Stimulated activated naive B cell treated with anti-CD40 and anti-IgM and Interleukin-4, amounts not matched to agents 10 μg/mL and 1 μg/mL and 100 μg/mL, for 72 hours (primary cell): ENCODE results near the gene CDKN2A.
"Not testable (repeated sequence)": the region's sequence is repeated elsewhere in the genome, so short reads cannot be mapped to it uniquely, and the experiment has no call there.

ENCODE experiments used
- ATAC-seq, 2 donors: fragments of 150-1000 bp; cut with Tn5 transposase; replicated peaks; 2 replicates each; pipeline ENCODE4 v1.10.0; 2021; ENCODE audit warnings: moderate library complexity in 1 of 2
- DNase-seq: peaks from one replicate; pipeline ENCODE4 v3.0.0; 2021
- H3K27ac Mint-ChIP-seq: one replicate; pipeline ENCODE4 v1.8.0; 2022; ENCODE audit warnings: mild to moderate bottlenecking, mixed read lengths
- H3K27me3 Mint-ChIP-seq, 2 donors: one replicate each; pipeline ENCODE4 v1.8.0; 2022; ENCODE audit warnings: mixed read lengths in 2 of 2
- H3K36me3 Mint-ChIP-seq, 2 donors: one replicate each; pipeline ENCODE4 v1.8.0; 2022; ENCODE audit warnings: mixed read lengths in 2 of 2, mild to moderate bottlenecking in 1 of 2
- H3K4me1 Mint-ChIP-seq, 2 donors: one replicate each; pipeline ENCODE4 v1.8.0; 2022; ENCODE audit warnings: mixed read lengths in 2 of 2, mild to moderate bottlenecking in 1 of 2
- H3K4me3 Mint-ChIP-seq, 2 donors: one replicate each; pipeline ENCODE4 v1.8.0; 2022; ENCODE audit warnings: mild to moderate bottlenecking in 2 of 2, mixed read lengths in 2 of 2, moderate library complexity in 1 of 2
- H3K9me3 Mint-ChIP-seq, 2 donors: one replicate each; pipeline ENCODE4 v1.8.0; 2022; ENCODE audit warnings: mixed read lengths in 2 of 2, mild to moderate bottlenecking in 1 of 2

Gene CDKN2A

GRCh38 chr9:21966140-21966851 is 27.9 kb downstream of the CDKN2A start:
- H3K4me3 Mint-ChIP-seq: peak overlapping the region in 1 of 2 donors; percentile 80
- peaks cover 13 to 14% of the 10 kb centered on the region in 2 donors for H3K9me3 Mint-ChIP-seq
- no peak for DNase-seq
- ATAC-seq: no peak
- peaks cover 84 to 100% of the 10 kb centered on the region in 2 donors for H3K27me3 Mint-ChIP-seq
- peaks cover 30 to 35% of the 10 kb centered on the region in 2 donors for H3K4me1 Mint-ChIP-seq
- peaks cover 11 to 15% of the 10 kb centered on the region in 2 donors for H3K36me3 Mint-ChIP-seq
- peak overlapping the region; percentile 94 for H3K27ac Mint-ChIP-seq

GRCh38 chr9:21965401-21965951 is 28.7 kb downstream of the CDKN2A start:
- DNase-seq: peak; percentile 34
- Mint-ChIP-seq H3K9me3 (peaks cover 12 to 13% of the 10 kb centered on the region in 2 donors), H3K27me3 (peaks cover 82 to 97% of the 10 kb centered on the region in 2 donors), H3K36me3 (peaks cover 11 to 15% of the 10 kb centered on the region in 2 donors), H3K27ac (peak overlapping the region; percentile 94), H3K4me1 (peaks cover 27 to 35% of the 10 kb centered on the region in 2 donors), H3K4me3 (peak overlapping the region; percentile 77 to 80)
- peak; percentile 80 to 81 for ATAC-seq

DNA sequence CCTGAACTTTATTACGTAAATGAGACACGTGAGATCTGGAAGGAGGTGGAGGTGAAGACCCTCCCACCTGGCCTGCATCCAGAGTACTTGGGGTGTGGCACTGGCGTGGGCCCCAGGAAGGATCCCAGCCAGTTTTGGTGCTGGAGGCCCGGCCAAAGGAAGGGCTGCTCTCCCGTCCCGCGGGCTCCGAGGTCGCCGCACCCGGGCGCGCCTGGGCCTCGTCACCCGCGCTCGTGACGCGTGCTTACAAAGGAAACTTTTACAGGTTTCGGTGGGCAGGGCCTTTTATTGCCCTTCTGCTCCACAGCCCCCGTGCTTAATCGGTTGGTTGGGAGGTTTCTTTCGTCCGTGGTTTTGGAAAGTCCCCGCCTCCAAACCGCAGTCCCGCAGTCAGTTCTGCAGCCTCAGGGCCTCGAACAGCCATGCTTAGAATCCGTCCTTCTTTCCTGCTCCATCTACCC is 29.2 kb downstream of the CDKN2A start:
- H3K27me3 Mint-ChIP-seq: peaks cover 79 to 97% of the 10 kb centered on the region in 2 donors

GRCh38 chr9:21961569-21961968 is 32.6 kb downstream of the CDKN2A start:
- Mint-ChIP-seq H3K4me1 (peaks cover 11 to 21% of the 10 kb centered on the region in 2 donors), H3K27ac (no peak overlapping the region), H3K36me3 (peaks cover 0 to 10% of the 10 kb centered on the region in 2 donors), H3K27me3 (peaks cover 55 to 69% of the 10 kb centered on the region in 2 donors), H3K9me3 (peaks cover under 1 to 4% of the 10 kb centered on the region in 2 donors), H3K4me3 (no peak overlapping the region)
- DNase-seq (no peak), ATAC-seq (no peak)

More for the DNA sequence above, 29.2 kb downstream of the CDKN2A start:
- DNase-seq (peak; percentile 40), ATAC-seq (peak; percentile 79 to 83)
- Mint-ChIP-seq H3K27ac (peak overlapping the region; percentile 94), H3K36me3 (peaks cover 9 to 15% of the 10 kb centered on the region in 2 donors), H3K4me3 (peak overlapping the region; percentile 77 to 80), H3K9me3 (peaks cover 10 to 13% of the 10 kb centered on the region in 2 donors), H3K4me1 (peaks cover 22 to 35% of the 10 kb centered on the region in 2 donors)

- H3K4me1 Mint-ChIP-seq, ATAC-seq, H3K36me3 Mint-ChIP-seq, DNase-seq, H3K4me3 Mint-ChIP-seq, H3K9me3 Mint-ChIP-seq, H3K27ac Mint-ChIP-seq: not testable (repeated sequence)
- H3K27me3 Mint-ChIP-seq: peaks cover 46 to 54% of the 10 kb centered on the region in 2 donors
Measured at GRCh38 chr9:21959268-21959667, 34.9 kb downstream of the CDKN2A start.

GRCh38 chr9:21958833-21959232 is 35.4 kb downstream of the CDKN2A start:
- H3K27me3 Mint-ChIP-seq: peaks cover 45 to 53% of the 10 kb centered on the region in 2 donors
- no peak overlapping the region for H3K27ac Mint-ChIP-seq
- ATAC-seq: no peak
- peaks cover 0 to 2% of the 10 kb centered on the region in 2 donors for H3K9me3 Mint-ChIP-seq
- no peak for DNase-seq
- no peaks in the 10 kb centered on the region for H3K36me3 Mint-ChIP-seq
- H3K4me1 Mint-ChIP-seq: no peaks in the 10 kb centered on the region
- no peak overlapping the region for H3K4me3 Mint-ChIP-seq

GRCh38 chr9:21945606-21946005 is 48.6 kb downstream of the CDKN2A start:
- H3K36me3 Mint-ChIP-seq: peaks cover 0 to 7% of the 10 kb centered on the region in 2 donors
- peaks cover 0 to 3% of the 10 kb centered on the region in 2 donors for H3K9me3 Mint-ChIP-seq
- no peak overlapping the region for H3K4me3 Mint-ChIP-seq
- H3K27ac Mint-ChIP-seq: no peak overlapping the region
- ATAC-seq: no peak
- peaks cover 0 to 7% of the 10 kb centered on the region in 2 donors for H3K4me1 Mint-ChIP-seq
- DNase-seq: no peak
- peaks cover 37 to 53% of the 10 kb centered on the region in 2 donors for H3K27me3 Mint-ChIP-seq

DNA sequence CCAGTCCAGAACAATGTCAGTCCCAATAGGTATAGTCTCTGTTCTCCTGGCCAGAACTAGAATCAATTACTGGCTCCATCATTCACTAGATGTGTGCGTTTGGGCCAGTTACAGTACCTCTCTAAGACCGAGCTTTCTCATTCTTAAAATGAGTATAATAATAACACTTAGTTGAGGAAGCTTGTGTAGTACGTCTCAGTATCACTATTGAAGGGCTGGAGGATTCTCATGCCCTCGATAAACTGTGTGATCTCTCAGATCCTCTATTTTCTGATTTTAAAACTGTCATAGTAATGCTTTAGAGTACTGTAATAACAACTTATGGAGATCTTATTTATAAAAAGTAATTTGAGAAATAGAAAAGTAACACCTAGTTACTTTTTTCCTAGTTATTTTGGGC is 50.7 kb downstream of the CDKN2A start:
- no peak overlapping the region for H3K4me3 Mint-ChIP-seq
- peaks cover 0 to 7% of the 10 kb centered on the region in 2 donors for H3K36me3 Mint-ChIP-seq
- ATAC-seq (no peak), DNase-seq (no peak)
- H3K9me3 Mint-ChIP-seq: peaks cover 0 to 2% of the 10 kb centered on the region in 2 donors
- H3K27me3 Mint-ChIP-seq: peaks cover 33 to 42% of the 10 kb centered on the region in 2 donors
- H3K4me1 Mint-ChIP-seq: peaks cover 0 to 7% of the 10 kb centered on the region in 2 donors
- H3K27ac Mint-ChIP-seq: no peak overlapping the region

DNA sequence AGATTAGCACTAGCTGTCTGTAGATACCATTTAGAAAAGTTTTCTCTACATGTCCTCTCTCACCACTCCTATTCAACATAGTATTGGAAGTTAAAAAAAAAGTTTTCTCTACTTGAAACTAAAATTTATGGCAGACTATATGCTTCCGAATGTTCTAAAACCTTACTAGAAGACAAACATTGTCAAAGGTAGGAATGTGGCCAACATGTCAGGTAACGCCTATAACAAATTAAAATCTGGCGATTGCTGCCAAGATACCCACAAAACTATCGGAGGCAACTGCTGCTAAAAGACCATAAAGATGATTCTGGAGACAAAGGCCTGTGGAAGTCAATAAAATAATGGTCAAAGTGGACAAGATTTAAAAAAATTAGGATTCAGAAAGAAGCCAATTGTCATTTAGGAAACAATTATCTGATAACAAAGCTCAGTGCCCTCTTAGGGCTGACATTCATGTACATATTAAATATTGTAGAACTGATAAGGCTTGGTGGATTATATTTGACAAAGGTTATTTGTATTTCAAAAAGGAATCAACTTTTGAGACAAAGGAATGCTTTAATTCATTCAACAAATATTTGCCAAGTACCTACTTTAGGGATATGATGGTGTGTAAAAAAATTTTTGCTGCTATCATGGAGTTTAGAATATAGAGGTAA is 52.7 kb downstream of the CDKN2A start:
- peaks cover 0 to 6% of the 10 kb centered on the region in 2 donors for H3K36me3 Mint-ChIP-seq
- peaks cover 0 to 7% of the 10 kb centered on the region in 2 donors for H3K4me1 Mint-ChIP-seq
- peaks cover 24 to 27% of the 10 kb centered on the region in 2 donors for H3K27me3 Mint-ChIP-seq
- DNase-seq (no peak), ATAC-seq (no peak)
- no peak overlapping the region for H3K4me3 Mint-ChIP-seq
- no peak overlapping the region for H3K27ac Mint-ChIP-seq
- H3K9me3 Mint-ChIP-seq: no peaks in the 10 kb centered on the region

DNA sequence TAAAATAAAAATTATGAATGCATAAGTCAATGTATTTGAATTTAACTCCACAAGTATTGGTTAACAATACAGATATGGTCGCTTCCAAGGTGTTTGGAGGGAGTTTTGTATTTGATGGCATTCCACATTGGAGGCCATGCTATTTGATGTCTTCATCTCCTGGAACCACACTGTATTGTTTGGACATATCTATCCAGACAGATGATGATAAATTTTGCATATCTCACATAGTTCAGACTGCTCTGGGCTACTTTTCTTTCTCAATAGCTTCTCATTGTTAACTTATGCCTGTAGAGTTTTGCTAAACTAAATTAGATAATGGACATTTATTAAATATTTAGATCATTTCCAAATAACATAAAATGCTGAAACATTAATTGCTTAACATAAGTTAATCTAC is 58.0 kb downstream of the CDKN2A start:
- Mint-ChIP-seq H3K4me3 (no peak overlapping the region), H3K36me3 (peaks cover 8 to 17% of the 10 kb centered on the region in 2 donors), H3K27ac (no peak overlapping the region), H3K4me1 (no peaks in the 10 kb centered on the region), H3K27me3 (no peaks in the 10 kb centered on the region), H3K9me3 (no peaks in the 10 kb centered on the region)
- DNase-seq (no peak), ATAC-seq (no peak)

GRCh38 chr9:21935631-21936030 is 58.6 kb downstream of the CDKN2A start:
- Mint-ChIP-seq H3K36me3 (peaks cover 12 to 22% of the 10 kb centered on the region in 2 donors), H3K27ac (no peak overlapping the region), H3K4me1 (no peaks in the 10 kb centered on the region), H3K4me3 (no peak overlapping the region), H3K9me3 (no peaks in the 10 kb centered on the region), H3K27me3 (no peaks in the 10 kb centered on the region)
- ATAC-seq: no peak
- no peak for DNase-seq

DNA sequence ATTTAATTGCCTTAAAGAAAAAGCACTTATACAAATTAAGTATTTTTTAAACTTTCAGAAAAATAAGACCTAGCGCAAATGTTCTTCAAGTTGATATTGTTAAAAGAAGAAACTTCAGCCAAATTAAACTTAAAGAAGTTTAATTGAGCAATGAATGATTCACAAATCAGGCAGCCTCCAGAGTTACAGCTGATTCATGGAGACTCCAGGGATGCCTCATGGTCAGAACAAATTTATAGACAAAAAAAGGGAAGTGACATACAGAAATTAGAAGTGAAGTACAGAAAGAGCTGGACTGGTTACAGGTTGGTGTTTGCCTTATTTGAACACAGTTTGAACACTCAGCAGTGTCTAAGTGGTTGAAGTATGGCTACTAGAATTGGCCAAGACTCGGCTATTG is 60.3 kb downstream of the CDKN2A start:
- DNase-seq (no peak), ATAC-seq (no peak)
- Mint-ChIP-seq H3K4me1 (no peaks in the 10 kb centered on the region), H3K4me3 (no peak overlapping the region), H3K27ac (no peak overlapping the region), H3K9me3 (no peaks in the 10 kb centered on the region), H3K36me3 (peaks cover 18 to 33% of the 10 kb centered on the region in 2 donors), H3K27me3 (no peaks in the 10 kb centered on the region)

GRCh38 chr9:21933281-21933680 is 60.9 kb downstream of the CDKN2A start:
- no peaks in the 10 kb centered on the region for H3K27me3 Mint-ChIP-seq
- no peak overlapping the region for H3K4me3 Mint-ChIP-seq
- no peak for DNase-seq
- H3K4me1 Mint-ChIP-seq: no peaks in the 10 kb centered on the region
- H3K27ac Mint-ChIP-seq: no peak overlapping the region
- H3K9me3 Mint-ChIP-seq: no peaks in the 10 kb centered on the region
- ATAC-seq: no peak
- peaks cover 18 to 33% of the 10 kb centered on the region in 2 donors for H3K36me3 Mint-ChIP-seq

- ATAC-seq: no peak
- no peak for DNase-seq
- no peaks in the 10 kb centered on the region for H3K4me1 Mint-ChIP-seq
- H3K9me3 Mint-ChIP-seq: no peaks in the 10 kb centered on the region
- no peak overlapping the region for H3K4me3 Mint-ChIP-seq
- H3K27me3 Mint-ChIP-seq: no peaks in the 10 kb centered on the region
- no peak overlapping the region for H3K27ac Mint-ChIP-seq
- H3K36me3 Mint-ChIP-seq: peaks cover 16 to 33% of the 10 kb centered on the region in 2 donors
Measured at GRCh38 chr9:21931428-21931827, 62.8 kb downstream of the CDKN2A start.
